Suprapubic skin (tissue), 4 donors: ENCODE measurements around the gene PDZD8.

Source experiments
- EP300 ChIP-seq: sonication (generic); formaldehyde crosslinking; IDR thresholded peaks from one replicate; pipeline ENCODE4 v1.6.1; 2017; ENCODE audit warnings: antibody characterized with exemption
- POLR2AphosphoS5 ChIP-seq, 3 donors: sonication (generic); formaldehyde crosslinking; IDR thresholded peaks; one replicate each; pipeline ENCODE4 v1.6.1; 2017; ENCODE audit warnings: antibody characterized with exemption in 3 of 3
- TF ChIP-seq, protein P1 (sequence below), 2 donors: fragments of 200-600 bp in 1 of 2; fragments of 450-650 bp in 1 of 2; sonication (generic) in 1 of 2; IDR thresholded peaks; one replicate each; pipeline ENCODE4 v1.5.1; 2016 to 2019; ENCODE audit warnings: antibody characterized with exemption in 2 of 2, mild to moderate bottlenecking in 1 of 2, moderate library complexity in 1 of 2

DNA sequence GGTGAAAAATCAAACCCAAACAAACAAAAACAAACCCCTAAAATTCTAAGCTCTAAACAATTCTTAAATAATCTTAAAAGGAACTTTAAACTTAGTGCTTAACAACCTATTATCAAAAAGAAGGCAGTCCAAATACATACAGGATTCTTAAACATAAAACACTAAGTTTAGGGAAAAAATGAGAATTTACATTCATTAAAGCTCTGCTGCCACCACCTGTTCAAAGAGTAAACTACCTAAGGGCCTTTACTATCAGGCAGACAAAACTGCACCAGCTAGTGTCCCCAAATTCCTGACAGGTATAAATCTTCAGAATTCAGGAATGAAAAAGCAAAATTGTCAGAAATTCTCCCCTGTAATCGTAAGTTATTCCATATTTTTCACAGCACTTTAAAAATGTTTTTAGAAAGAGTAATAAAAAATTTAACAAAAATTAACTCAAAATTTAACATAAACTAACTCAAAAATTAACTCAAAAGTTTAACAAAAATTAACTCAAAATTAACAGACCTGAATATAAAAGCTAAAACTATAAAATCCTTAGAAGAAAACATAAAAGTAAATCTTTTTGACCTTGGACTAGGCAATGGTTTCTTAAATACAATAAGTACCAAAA lies 55.1 kb downstream of the PDZD8 start:
- TF ChIP-seq, protein P1, sequence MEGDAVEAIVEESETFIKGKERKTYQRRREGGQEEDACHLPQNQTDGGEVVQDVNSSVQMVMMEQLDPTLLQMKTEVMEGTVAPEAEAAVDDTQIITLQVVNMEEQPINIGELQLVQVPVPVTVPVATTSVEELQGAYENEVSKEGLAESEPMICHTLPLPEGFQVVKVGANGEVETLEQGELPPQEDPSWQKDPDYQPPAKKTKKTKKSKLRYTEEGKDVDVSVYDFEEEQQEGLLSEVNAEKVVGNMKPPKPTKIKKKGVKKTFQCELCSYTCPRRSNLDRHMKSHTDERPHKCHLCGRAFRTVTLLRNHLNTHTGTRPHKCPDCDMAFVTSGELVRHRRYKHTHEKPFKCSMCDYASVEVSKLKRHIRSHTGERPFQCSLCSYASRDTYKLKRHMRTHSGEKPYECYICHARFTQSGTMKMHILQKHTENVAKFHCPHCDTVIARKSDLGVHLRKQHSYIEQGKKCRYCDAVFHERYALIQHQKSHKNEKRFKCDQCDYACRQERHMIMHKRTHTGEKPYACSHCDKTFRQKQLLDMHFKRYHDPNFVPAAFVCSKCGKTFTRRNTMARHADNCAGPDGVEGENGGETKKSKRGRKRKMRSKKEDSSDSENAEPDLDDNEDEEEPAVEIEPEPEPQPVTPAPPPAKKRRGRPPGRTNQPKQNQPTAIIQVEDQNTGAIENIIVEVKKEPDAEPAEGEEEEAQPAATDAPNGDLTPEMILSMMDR (IDR thresholded peaks at IDR 0.05): no peak
- TF ChIP-seq EP300 (no peak), POLR2AphosphoS5 (IDR thresholded peaks at IDR 0.05) (no peak)
